Karpas-422 (cell line): ENCODE data around the gene CCDC13. TPM values are rescaled to one million over a fixed set of nuclear protein-coding genes. Genes with fewer than 3 reads are reported as not detected.

ENCODE experiments used
- DNase-seq: peaks from one replicate; pipeline ENCODE4 v3.0.0-alpha.2; 2015
- H2AFZ ChIP-seq: fragments of 200-600 bp; sonication (generic); 2 replicates; pipeline ENCODE4 v1.6.1; 2014; ENCODE audit warnings: antibody characterized with exemption, low read length, mixed read lengths
- H3K27ac ChIP-seq: fragments of 200-600 bp; sonication (generic); 2 replicates; pipeline ENCODE4 v1.5.1; 2014; ENCODE audit warnings: mild to moderate bottlenecking, low read length, moderate library complexity
- H3K27me3 ChIP-seq: fragments of 200-600 bp; sonication (generic); 2 replicates; pipeline ENCODE4 v1.6.1; 2014; ENCODE audit warnings: low read length, mixed read lengths
- H3K36me3 ChIP-seq: fragments of 200-600 bp; sonication (generic); 2 replicates; pipeline ENCODE4 v1.6.1; 2014; ENCODE audit warnings: low read length, mixed read lengths; ENCODE audit not compliant: insufficient read depth
- H3K4me1 ChIP-seq: fragments of 200-600 bp; sonication (generic); 2 replicates; pipeline ENCODE4 v1.6.1; 2014; ENCODE audit warnings: mild to moderate bottlenecking, low read length, mixed read lengths
- H3K4me2 ChIP-seq: fragments of 200-600 bp; sonication (generic); 2 replicates; pipeline ENCODE4 v1.6.1; 2014; ENCODE audit warnings: low read length, low read depth, mild to moderate bottlenecking; ENCODE audit not compliant: poor library complexity, severe bottlenecking
- H3K4me3 ChIP-seq: fragments of 200-600 bp; sonication (generic); 2 replicates; pipeline ENCODE4 v1.5.1; 2014; ENCODE audit warnings: mild to moderate bottlenecking, antibody characterized with exemption, low read length, mixed read lengths
- H3K79me2 ChIP-seq: fragments of 200-600 bp; sonication (generic); 2 replicates; pipeline ENCODE4 v1.6.1; 2014; ENCODE audit warnings: mild to moderate bottlenecking, low read length, mixed read lengths
- H3K9ac ChIP-seq: fragments of 200-600 bp; sonication (generic); 2 replicates; pipeline ENCODE4 v1.6.0; 2014; ENCODE audit warnings: low read length
- H3K9me2 ChIP-seq: fragments of 200-600 bp; sonication (generic), shearing (Covaris generic); replicated peaks from 2 replicates; pipeline ENCODE4 v1.6.0; 2014; ENCODE audit warnings: mild to moderate bottlenecking, low read length, moderate library complexity; ENCODE audit not compliant: insufficient read depth
- H3K9me3 ChIP-seq: fragments of 300-700, 200-600 bp; sonication (generic); 2 replicates; pipeline ENCODE4 v1.6.1; 2014; ENCODE audit warnings: low read length, mixed read lengths
- H4K20me1 ChIP-seq: fragments of 200-600 bp; sonication (generic); 2 replicates; pipeline ENCODE4 v1.6.1; 2014; ENCODE audit warnings: mild to moderate bottlenecking, antibody characterized with exemption, low read length, low read depth; ENCODE audit not compliant: insufficient read depth
- total RNA-seq: library from RNA; depleted of rRNA; stranded (reverse); fragments of >200 nt; shearing (Covaris generic); gene quantifications from 2 replicates; pipeline ENCODE4 v1.2.3, GENCODE V29; 2014; ENCODE audit warnings: low replicate concordance

The CCDC13 gene
- total RNA-seq, 1 experiment from 2014 or later: 4.2 TPM

- Histone ChIP-seq H3K27me3 (no peaks in the 10 kb centered on the region), H4K20me1 (peaks cover 4% of the 10 kb centered on the region; the same call in 1 of the 2 replicates), H2AFZ (no peak overlapping the region), H3K9me2 (no peaks in the 10 kb centered on the region), H3K79me2 (peaks cover 80% of the 10 kb centered on the region), H3K4me1 (peaks cover 3% of the 10 kb centered on the region), H3K9me3 (no peaks in the 10 kb centered on the region), H3K36me3 (peaks cover 53% of the 10 kb centered on the region), H3K27ac (no peak overlapping the region), H3K4me3 (no peak overlapping the region), H3K9ac (no peak overlapping the region), H3K4me2 (no peak overlapping the region)
- no peak for DNase-seq
These were observed 17.7 kb upstream of the CCDC13 start for GRCh38 chr3:42790714-42791229.

- DNase-seq: no peak
- H3K79me2 ChIP-seq: peaks cover 58% of the 10 kb centered on the region
- peaks cover 49% of the 10 kb centered on the region; the same call in 1 of the 2 replicates for H3K36me3 ChIP-seq
- no peaks in the 10 kb centered on the region for H3K9me3 ChIP-seq
- H3K9ac ChIP-seq: no peak overlapping the region
- H3K27ac ChIP-seq: no peak overlapping the region
- no peaks in the 10 kb centered on the region for H3K27me3 ChIP-seq
- no peak overlapping the region for H3K4me3 ChIP-seq
- H4K20me1 ChIP-seq: peaks cover 6% of the 10 kb centered on the region; the same call in 1 of the 2 replicates
- H3K4me1 ChIP-seq: no peaks in the 10 kb centered on the region
- H3K4me2 ChIP-seq: no peak overlapping the region
- H2AFZ ChIP-seq: no peak overlapping the region
- no peaks in the 10 kb centered on the region for H3K9me2 ChIP-seq
These were observed 13.6 kb upstream of the CCDC13 start for GRCh38 chr3:42786631-42787030.

- H3K27me3 ChIP-seq: no peaks in the 10 kb centered on the region
- no peak overlapping the region for H3K4me3 ChIP-seq
- no peak overlapping the region for H2AFZ ChIP-seq
- H3K9ac ChIP-seq: no peak overlapping the region
- no peak overlapping the region for H3K27ac ChIP-seq
- no peak for DNase-seq
- H3K4me2 ChIP-seq: no peak overlapping the region
- no peaks in the 10 kb centered on the region for H3K4me1 ChIP-seq
- no peaks in the 10 kb centered on the region for H3K9me2 ChIP-seq
- peaks cover 6% of the 10 kb centered on the region; the same call in 1 of the 2 replicates for H4K20me1 ChIP-seq
- peaks cover 45% of the 10 kb centered on the region; the same call in 1 of the 2 replicates for H3K36me3 ChIP-seq
- H3K9me3 ChIP-seq: no peaks in the 10 kb centered on the region
- peaks cover 54% of the 10 kb centered on the region for H3K79me2 ChIP-seq
These were observed 13.2 kb upstream of the CCDC13 start for GRCh38 chr3:42786212-42786611.

- peak; percentile 92 for DNase-seq
- no peak overlapping the region for H3K4me2 ChIP-seq
- no peaks in the 10 kb centered on the region for H3K9me3 ChIP-seq
- peaks cover 31% of the 10 kb centered on the region; the same call in 1 of the 2 replicates for H3K36me3 ChIP-seq
- H2AFZ ChIP-seq: no peak overlapping the region
- H3K4me1 ChIP-seq: no peaks in the 10 kb centered on the region
- H3K27me3 ChIP-seq: no peaks in the 10 kb centered on the region
- H3K79me2 ChIP-seq: peaks cover 24% of the 10 kb centered on the region
- peaks cover 6% of the 10 kb centered on the region for H4K20me1 ChIP-seq
- H3K9me2 ChIP-seq: no peaks in the 10 kb centered on the region
- H3K4me3 ChIP-seq: no peak overlapping the region
- H3K9ac ChIP-seq: no peak overlapping the region
- no peak overlapping the region for H3K27ac ChIP-seq
These were observed 8.0 kb upstream of the CCDC13 start for GRCh38 chr3:42780892-42781700.

- Histone ChIP-seq H3K27me3 (no peaks in the 10 kb centered on the region), H3K36me3 (peaks cover 24% of the 10 kb centered on the region; the same call in 1 of the 2 replicates), H3K4me1 (no peaks in the 10 kb centered on the region), H3K27ac (no peak overlapping the region), H4K20me1 (peaks cover 6% of the 10 kb centered on the region), H2AFZ (no peak overlapping the region), H3K9ac (no peak overlapping the region), H3K79me2 (peaks cover 21% of the 10 kb centered on the region), H3K9me3 (no peaks in the 10 kb centered on the region), H3K9me2 (no peaks in the 10 kb centered on the region), H3K4me3 (no peak overlapping the region), H3K4me2 (no peak overlapping the region)
- no peak for DNase-seq
These were observed 7.3 kb upstream of the CCDC13 start for GRCh38 chr3:42780398-42780797.

- H3K9me2 ChIP-seq: no peaks in the 10 kb centered on the region
- peaks cover 5% of the 10 kb centered on the region for H3K4me1 ChIP-seq
- peaks cover 6% of the 10 kb centered on the region for H4K20me1 ChIP-seq
- no peaks in the 10 kb centered on the region for H3K27me3 ChIP-seq
- no peak overlapping the region for H3K4me2 ChIP-seq
- H3K9ac ChIP-seq: no peak overlapping the region
- H2AFZ ChIP-seq: no peak overlapping the region
- peaks cover 20% of the 10 kb centered on the region; the same call in 1 of the 2 replicates for H3K36me3 ChIP-seq
- DNase-seq: no peak
- H3K4me3 ChIP-seq: no peak overlapping the region
- H3K27ac ChIP-seq: no peak overlapping the region
- H3K9me3 ChIP-seq: no peaks in the 10 kb centered on the region
- H3K79me2 ChIP-seq: peaks cover 17% of the 10 kb centered on the region
These were observed 5.6 kb upstream of the CCDC13 start for GRCh38 chr3:42778644-42779043.

- Histone ChIP-seq H3K4me3 (peak overlapping the region; percentile 70), H4K20me1 (no peaks in the 10 kb centered on the region), H3K79me2 (no peaks in the 10 kb centered on the region), H3K27me3 (no peaks in the 10 kb centered on the region), H3K36me3 (no peaks in the 10 kb centered on the region), H2AFZ (peak overlapping the region; percentile 98), H3K9me3 (0 out of 2 replicates have a peak, but pooled peaks cover 2% of the 10 kb centered on the region), H3K9ac (peak overlapping the region; percentile 68), H3K9me2 (no peaks in the 10 kb centered on the region), H3K4me1 (peaks cover 17% of the 10 kb centered on the region), H3K27ac (peak overlapping the region; percentile 68; the same call in 1 of the 2 replicates), H3K4me2 (peak overlapping the region; percentile 93)
- DNase-seq: no peak
These were observed 327 bp upstream of the CCDC13 start for GRCh38 chr3:42773409-42773751.

GRCh38 chr3:42771271-42771670 is 1.8 kb downstream of the CCDC13 start:
- Histone ChIP-seq H3K4me2 (no peak overlapping the region), H3K36me3 (no peaks in the 10 kb centered on the region), H3K4me1 (peaks cover 17% of the 10 kb centered on the region), H3K27ac (no peak overlapping the region), H3K4me3 (no peak overlapping the region), H2AFZ (no peak overlapping the region), H3K9ac (no peak overlapping the region), H4K20me1 (no peaks in the 10 kb centered on the region), H3K27me3 (no peaks in the 10 kb centered on the region), H3K9me2 (no peaks in the 10 kb centered on the region), H3K79me2 (no peaks in the 10 kb centered on the region), H3K9me3 (0 out of 2 replicates have a peak, but pooled peaks cover 2% of the 10 kb centered on the region)
- DNase-seq: no peak
